Smooth muscle cell (in vitro differentiated cells): ENCODE data around the gene STIM1. TPM values are rescaled to one million over a fixed set of nuclear protein-coding genes. Genes with fewer than 3 reads are reported as not detected.
A peak's percentile ranks its signal among the peaks of the same experiment; 100 is the strongest.

Experiments used
- DNase-seq: peaks from one replicate; lab custom pipeline; 2025; ENCODE audit not compliant: unreplicated experiment; lab: John Stamatoyannopoulos, UW
- H2AFZ ChIP-seq: fragments of 200-600 bp; sonication (generic); 2 replicates; pipeline ENCODE4 v1.6.0; 2016; ENCODE audit warnings: antibody characterized with exemption, low read depth, mild to moderate bottlenecking
- H3F3A ChIP-seq: fragments of 200-600 bp; sonication (generic); 2 replicates; pipeline ENCODE4 v1.6.0; 2017; ENCODE audit warnings: antibody characterized with exemption, low read depth
- H3K27ac ChIP-seq: fragments of 200-600 bp; sonication (generic); 2 replicates; pipeline ENCODE4 v1.5.1; 2016; ENCODE audit warnings: low read depth, mild to moderate bottlenecking
- H3K27me3 ChIP-seq: fragments of 200-600 bp; sonication (generic); 2 replicates; pipeline ENCODE4 v1.6.1; 2016; ENCODE audit warnings: low read depth, mild to moderate bottlenecking
- H3K36me3 ChIP-seq: fragments of 200-600 bp; sonication (generic); 2 replicates; pipeline ENCODE4 v1.5.1; 2016; ENCODE audit warnings: low read depth
- H3K4me1 ChIP-seq: fragments of 200-600 bp; sonication (generic); 2 replicates; pipeline ENCODE4 v1.5.1; 2016; ENCODE audit warnings: low read depth
- H3K4me2 ChIP-seq: fragments of 200-600 bp; sonication (generic); 2 replicates; pipeline ENCODE4 v1.6.0; 2016; ENCODE audit warnings: mild to moderate bottlenecking
- H3K4me3 ChIP-seq: fragments of 200-600 bp; sonication (generic); 2 replicates; pipeline ENCODE4 v1.5.1; 2016; ENCODE audit warnings: mild to moderate bottlenecking
- H3K79me2 ChIP-seq: fragments of 200-600 bp; sonication (generic); 2 replicates; pipeline ENCODE4 v1.6.0; 2016; ENCODE audit warnings: low read depth, mild to moderate bottlenecking
- H3K9ac ChIP-seq: fragments of 200-600 bp; sonication (generic); 2 replicates; pipeline ENCODE4 v1.6.0; 2016; ENCODE audit warnings: low read depth
- H3K9me3 ChIP-seq: fragments of 200-600 bp; sonication (generic); replicated peaks from 2 replicates; pipeline ENCODE4 v1.5.1; 2016; ENCODE audit warnings: low read depth
- H4K20me1 ChIP-seq: fragments of 200-600 bp; sonication (generic); 2 replicates; pipeline ENCODE4 v1.6.0; 2016; ENCODE audit warnings: low read depth
- CTCF ChIP-seq: fragments of 200-600 bp; sonication (generic); IDR thresholded peaks from 2 replicates; pipeline ENCODE4 v1.5.1; 2017; ENCODE audit warnings: borderline replicate concordance, mild to moderate bottlenecking, antibody characterized with exemption; ENCODE audit not compliant: insufficient read depth, poor library complexity, severe bottlenecking
- WGBS: methylation state at CpG from one replicate; pipeline ENCODE4 v1.1.7; 2016; ENCODE audit warnings: low lambda C conversion rate; 5-methylcytosine and 5-hydroxymethylcytosine counted together
- polyA plus RNA-seq: library from polyadenylated mRNA; unstranded; fragments of >200 nt; fragmentation: Nextera tagmentation; extraction: Ambion mirVana; gene quantifications from 2 replicates; pipeline ENCODE4 v1.2.1, GENCODE V29; 2016
- total RNA-seq: library from RNA; depleted of rRNA; stranded (reverse); fragments of >200 nt; gene quantifications from 2 replicates; pipeline ENCODE4 v1.2.3, GENCODE V29; 2014

STIM1 gene
- total and polyA plus RNA-seq, 2 experiments from 2014 or later = 15.3 to 31.5 TPM

GRCh38 chr11:3959015-3959902 is 103.8 kb downstream of the STIM1 start:
- TF ChIP-seq CTCF = no peak
- H3K4me2 ChIP-seq = no peak overlapping the region

DNA sequence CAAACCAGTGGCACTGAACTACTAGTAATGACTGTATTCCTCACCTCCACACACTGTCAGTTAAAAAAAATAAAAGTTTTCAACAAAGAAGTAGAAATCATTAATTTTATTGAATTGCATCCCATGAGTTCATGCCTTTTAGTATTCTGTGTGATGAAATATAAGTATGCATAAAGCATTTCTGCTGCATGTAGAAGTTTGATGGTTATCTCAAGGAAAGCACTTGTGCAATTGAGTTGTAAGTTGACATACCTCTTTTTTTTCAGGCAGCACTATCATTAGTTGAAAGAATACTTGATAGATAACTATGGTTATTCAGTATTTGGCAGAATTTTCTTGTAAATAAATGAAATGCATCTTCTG is 104.4 kb downstream of the STIM1 start:
- peaks cover 11% of the 10 kb centered on the region for H4K20me1 ChIP-seq
- no peaks in the 10 kb centered on the region for H3K4me1 ChIP-seq
- H3K27me3 ChIP-seq = no peaks in the 10 kb centered on the region
- H3K9me3 ChIP-seq = no peaks in the 10 kb centered on the region
- peak overlapping the region; percentile 61 for H3K27ac ChIP-seq
- H3K4me3 ChIP-seq = no peak overlapping the region
- H3K36me3 ChIP-seq = no peaks in the 10 kb centered on the region
- no peak overlapping the region for H2AFZ ChIP-seq
- H3K9ac ChIP-seq = no peak overlapping the region
- no peaks in the 10 kb centered on the region for H3F3A ChIP-seq
- H3K4me2 ChIP-seq = no peak overlapping the region
- DNase-seq = no peak
- peaks cover 20% of the 10 kb centered on the region for H3K79me2 ChIP-seq
- no peak for TF ChIP-seq CTCF

More at GRCh38 chr11:3959015-3959902, 103.8 kb downstream of the STIM1 start:
- no peaks in the 10 kb centered on the region for H3F3A ChIP-seq
- H3K4me1 ChIP-seq = no peaks in the 10 kb centered on the region
- H3K27ac ChIP-seq = peak overlapping the region; percentile 61
- H3K79me2 ChIP-seq = peaks cover 19% of the 10 kb centered on the region
- no peak overlapping the region for H3K9ac ChIP-seq
- DNase-seq = no peak
- H3K36me3 ChIP-seq = no peaks in the 10 kb centered on the region
- H3K4me3 ChIP-seq = no peak overlapping the region
- 91% methylated on average over 5 of the region's 5 CpGs for WGBS
- H4K20me1 ChIP-seq = peaks cover 11% of the 10 kb centered on the region
- H3K9me3 ChIP-seq = no peaks in the 10 kb centered on the region
- no peaks in the 10 kb centered on the region for H3K27me3 ChIP-seq
- no peak overlapping the region for H2AFZ ChIP-seq

DNA sequence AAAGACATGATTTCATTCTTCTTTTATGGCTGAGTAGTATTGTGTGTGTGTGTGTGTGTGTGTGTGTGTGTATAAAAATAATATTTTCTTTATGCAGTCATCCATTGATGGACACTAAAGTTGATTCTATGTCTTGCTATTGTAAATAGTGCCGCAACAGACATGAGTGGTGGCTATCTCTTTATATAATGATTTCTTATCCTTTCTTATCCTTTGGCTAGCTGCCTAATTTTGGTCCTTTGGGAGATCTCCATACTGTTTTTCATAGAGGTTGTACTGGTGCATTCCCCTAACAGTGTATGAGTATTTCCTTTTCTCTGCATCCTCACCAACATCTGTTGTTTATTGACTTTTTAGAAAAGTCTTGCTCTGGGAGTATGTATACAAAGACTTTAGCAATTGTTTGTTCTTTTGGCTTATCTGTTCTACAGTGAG is 107.0 kb downstream of the STIM1 start:
- H3K36me3 ChIP-seq = no peaks in the 10 kb centered on the region
- no peak overlapping the region for H3K4me3 ChIP-seq
- no peak for DNase-seq
- H3K9ac ChIP-seq = no peak overlapping the region
- WGBS = 84% methylated on average over 1 of the region's 1 CpG
- H4K20me1 ChIP-seq = peaks cover 17% of the 10 kb centered on the region
- peaks cover 30% of the 10 kb centered on the region for H3K79me2 ChIP-seq
- no peak overlapping the region for H3K4me2 ChIP-seq
- H2AFZ ChIP-seq = no peak overlapping the region
- H3K9me3 ChIP-seq = no peaks in the 10 kb centered on the region
- no peaks in the 10 kb centered on the region for H3F3A ChIP-seq
- H3K27me3 ChIP-seq = no peaks in the 10 kb centered on the region
- H3K27ac ChIP-seq = no peak overlapping the region
- no peak for TF ChIP-seq CTCF
- H3K4me1 ChIP-seq = no peaks in the 10 kb centered on the region

DNA sequence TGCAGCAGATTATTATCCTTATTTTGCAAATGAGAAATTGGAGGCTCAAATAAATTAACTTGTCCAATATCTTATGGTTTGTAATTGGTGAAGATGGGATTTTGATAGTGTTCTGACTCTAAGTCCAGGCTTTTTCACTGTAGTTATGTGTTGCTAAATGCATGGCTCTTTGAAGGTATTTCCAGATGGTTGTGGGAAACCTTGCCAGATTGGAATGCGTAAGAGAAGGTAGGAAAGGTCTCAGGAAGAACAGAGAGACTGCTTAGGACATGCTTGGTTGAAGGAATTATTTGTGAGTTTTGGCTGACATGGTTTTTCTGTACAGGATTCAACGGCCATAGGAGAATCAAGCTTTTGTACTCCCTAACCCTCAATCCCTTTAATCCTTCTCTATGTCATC is 108.6 kb downstream of the STIM1 start:
- Histone ChIP-seq H3K4me3 (no peak overlapping the region), H3F3A (no peaks in the 10 kb centered on the region), H3K79me2 (peaks cover 30% of the 10 kb centered on the region), H3K36me3 (no peaks in the 10 kb centered on the region), H3K4me2 (no peak overlapping the region), H3K27ac (no peak overlapping the region), H4K20me1 (peaks cover 17% of the 10 kb centered on the region), H3K4me1 (no peaks in the 10 kb centered on the region), H3K9ac (no peak overlapping the region), H3K9me3 (no peaks in the 10 kb centered on the region), H3K27me3 (no peaks in the 10 kb centered on the region), H2AFZ (no peak overlapping the region)
- DNase-seq = no peak
- WGBS = 88% methylated on average over 2 of the region's 2 CpGs
- no peak for TF ChIP-seq CTCF
